ENCODE results near the gene CDH13.

- TF ChIP-seq CTCF (conservative IDR thresholded peaks at IDR 0.05; ENCODE audit: low read depth, low read length) = no peak
- TF ChIP-seq EZH2 (IDR thresholded peaks at IDR 0.05; ENCODE audit: borderline replicate concordance, low read depth, low read length, poor library complexity, severe bottlenecking) = no peak
Measured at GRCh38 chr16:83481589-83481988, 854.8 kb downstream of the CDH13 start.

Measured in A673 (cell line).